ENCODE results near the gene UNC5C. TPM values are rescaled to one million over a fixed set of nuclear protein-coding genes. Genes with fewer than 3 reads are reported as not detected.

The UNC5C gene
- total RNA-seq, 1 donor from 2014 or later = 76.7 TPM

DNA sequence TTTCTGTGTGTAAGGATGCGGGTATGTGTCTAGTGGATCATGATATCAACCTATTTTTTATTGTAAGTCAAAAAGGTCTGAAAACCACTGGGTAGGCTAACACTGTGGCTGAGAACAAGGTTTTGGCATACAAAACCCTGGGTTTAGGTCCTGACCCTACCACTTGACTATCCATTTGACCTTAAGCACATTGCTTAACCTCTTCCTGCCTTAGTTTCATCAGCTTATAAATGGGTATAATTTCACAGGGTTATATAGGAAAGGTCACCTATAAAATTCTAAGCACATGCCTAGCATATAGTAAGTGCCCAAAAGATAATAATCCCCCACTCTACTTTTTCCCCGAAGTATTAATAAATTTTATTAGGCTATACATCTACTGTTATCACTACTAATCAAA, 263.0 kb downstream of the UNC5C start:
- H3K4me1 Mint-ChIP-seq = peaks cover 63% of the 10 kb centered on the region
- H3K9me3 Mint-ChIP-seq = peaks cover 11% of the 10 kb centered on the region
- H3K36me3 Mint-ChIP-seq = peaks cover 14% of the 10 kb centered on the region
- TF ChIP-seq, protein P1, sequence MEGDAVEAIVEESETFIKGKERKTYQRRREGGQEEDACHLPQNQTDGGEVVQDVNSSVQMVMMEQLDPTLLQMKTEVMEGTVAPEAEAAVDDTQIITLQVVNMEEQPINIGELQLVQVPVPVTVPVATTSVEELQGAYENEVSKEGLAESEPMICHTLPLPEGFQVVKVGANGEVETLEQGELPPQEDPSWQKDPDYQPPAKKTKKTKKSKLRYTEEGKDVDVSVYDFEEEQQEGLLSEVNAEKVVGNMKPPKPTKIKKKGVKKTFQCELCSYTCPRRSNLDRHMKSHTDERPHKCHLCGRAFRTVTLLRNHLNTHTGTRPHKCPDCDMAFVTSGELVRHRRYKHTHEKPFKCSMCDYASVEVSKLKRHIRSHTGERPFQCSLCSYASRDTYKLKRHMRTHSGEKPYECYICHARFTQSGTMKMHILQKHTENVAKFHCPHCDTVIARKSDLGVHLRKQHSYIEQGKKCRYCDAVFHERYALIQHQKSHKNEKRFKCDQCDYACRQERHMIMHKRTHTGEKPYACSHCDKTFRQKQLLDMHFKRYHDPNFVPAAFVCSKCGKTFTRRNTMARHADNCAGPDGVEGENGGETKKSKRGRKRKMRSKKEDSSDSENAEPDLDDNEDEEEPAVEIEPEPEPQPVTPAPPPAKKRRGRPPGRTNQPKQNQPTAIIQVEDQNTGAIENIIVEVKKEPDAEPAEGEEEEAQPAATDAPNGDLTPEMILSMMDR (IDR thresholded peaks at IDR 0.05; ENCODE audit: unreplicated experiment) = no peak
- DNase-seq (ENCODE audit: low spot score in 2 of 2, unreplicated experiment in 2 of 2) = no peak
- H3K27ac Mint-ChIP-seq = no peak overlapping the region
- no peaks in the 10 kb centered on the region for H3K27me3 Mint-ChIP-seq (ENCODE audit: low read depth)
- H3K4me3 Mint-ChIP-seq = no peak overlapping the region

DNA sequence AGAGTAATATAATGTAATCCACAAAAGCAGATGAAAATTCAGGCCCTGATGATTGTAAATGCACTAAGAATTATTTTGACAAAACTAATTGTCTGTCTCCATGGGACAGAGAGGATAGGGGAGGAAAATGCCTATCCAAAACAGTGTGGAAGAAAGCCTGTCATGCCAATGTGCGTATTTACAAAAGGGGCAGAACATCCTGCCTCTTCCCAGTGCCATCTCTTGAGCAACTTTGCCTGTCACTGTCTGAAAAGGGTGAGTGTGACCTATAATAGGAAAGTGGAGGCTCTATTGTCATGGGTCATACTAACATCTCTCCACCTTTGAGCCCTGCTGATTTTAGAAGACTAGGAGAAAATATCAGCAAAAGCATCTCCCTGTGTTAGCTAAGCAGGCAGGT, 264.1 kb downstream of the UNC5C start:
- H3K9me3 Mint-ChIP-seq = peaks cover 13% of the 10 kb centered on the region
- peaks cover 17% of the 10 kb centered on the region for H3K36me3 Mint-ChIP-seq
- H3K4me3 Mint-ChIP-seq = no peak overlapping the region
- H3K4me1 Mint-ChIP-seq = peaks cover 59% of the 10 kb centered on the region
- peak overlapping the region; percentile 59 for H3K27ac Mint-ChIP-seq
- H3K27me3 Mint-ChIP-seq (ENCODE audit: low read depth) = no peaks in the 10 kb centered on the region
- no peak for DNase-seq (ENCODE audit: low spot score in 2 of 2, unreplicated experiment in 2 of 2)
- TF ChIP-seq, protein P1 (IDR thresholded peaks at IDR 0.05; ENCODE audit: unreplicated experiment) = no peak

DNA sequence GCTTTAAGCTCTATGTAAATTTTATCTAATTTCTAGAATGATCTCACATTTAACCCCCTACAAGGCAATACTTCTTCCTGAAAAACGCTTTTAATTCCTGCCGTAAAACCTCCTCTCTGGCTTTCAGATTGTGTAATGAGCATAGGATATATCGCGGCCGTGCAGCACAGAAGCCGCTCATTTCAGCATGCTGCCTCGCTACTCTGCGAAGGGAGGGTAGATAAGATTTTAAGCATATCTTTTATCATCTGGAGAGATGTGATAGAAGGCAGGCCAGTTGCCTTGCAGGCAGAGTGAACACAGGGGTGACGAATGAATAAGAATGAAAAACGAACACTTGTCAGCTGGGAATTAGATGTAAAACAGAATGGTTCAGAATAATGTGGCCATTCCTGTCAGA, 265.5 kb downstream of the UNC5C start:
- peak overlapping the region; percentile 18 for H3K4me3 Mint-ChIP-seq
- peaks cover 11% of the 10 kb centered on the region for H3K36me3 Mint-ChIP-seq
- H3K27ac Mint-ChIP-seq = peak overlapping the region; percentile 77
- H3K9me3 Mint-ChIP-seq = peaks cover 8% of the 10 kb centered on the region
- TF ChIP-seq, protein P1 (IDR thresholded peaks at IDR 0.05; ENCODE audit: unreplicated experiment) = no peak
- H3K27me3 Mint-ChIP-seq (ENCODE audit: low read depth) = no peaks in the 10 kb centered on the region
- DNase-seq (ENCODE audit: low spot score in 2 of 2, unreplicated experiment in 2 of 2) = no peak
- H3K4me1 Mint-ChIP-seq = peaks cover 54% of the 10 kb centered on the region

DNA sequence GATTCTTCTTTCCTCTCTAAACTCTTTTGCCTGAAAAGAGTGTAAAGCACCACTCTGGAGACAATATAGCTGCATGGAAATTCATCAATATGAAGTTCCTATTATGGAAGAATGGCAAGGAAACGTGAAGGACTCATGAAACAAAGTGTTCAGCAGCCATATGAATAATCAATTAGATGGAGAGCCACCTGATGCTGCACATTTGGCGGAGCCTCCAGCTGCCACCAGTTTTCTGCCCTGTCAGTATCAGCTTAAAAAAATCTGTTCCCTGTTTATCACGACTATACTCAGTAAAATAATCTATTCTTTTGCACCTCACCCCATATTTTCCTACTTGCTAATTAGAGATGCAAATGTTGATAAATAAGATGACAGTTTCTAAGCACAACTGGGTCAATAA, 276.0 kb downstream of the UNC5C start:
- Mint-ChIP-seq H3K27ac (peak overlapping the region; percentile 47), H3K27me3 (ENCODE audit: low read depth) (no peaks in the 10 kb centered on the region), H3K9me3 (no peaks in the 10 kb centered on the region), H3K4me3 (no peak overlapping the region), H3K4me1 (peaks cover 66% of the 10 kb centered on the region), H3K36me3 (peaks cover 12% of the 10 kb centered on the region)
- TF ChIP-seq, protein P1 (IDR thresholded peaks at IDR 0.05; ENCODE audit: unreplicated experiment) = no peak
- DNase-seq (ENCODE audit: low spot score in 2 of 2, unreplicated experiment in 2 of 2) = no peak

DNA sequence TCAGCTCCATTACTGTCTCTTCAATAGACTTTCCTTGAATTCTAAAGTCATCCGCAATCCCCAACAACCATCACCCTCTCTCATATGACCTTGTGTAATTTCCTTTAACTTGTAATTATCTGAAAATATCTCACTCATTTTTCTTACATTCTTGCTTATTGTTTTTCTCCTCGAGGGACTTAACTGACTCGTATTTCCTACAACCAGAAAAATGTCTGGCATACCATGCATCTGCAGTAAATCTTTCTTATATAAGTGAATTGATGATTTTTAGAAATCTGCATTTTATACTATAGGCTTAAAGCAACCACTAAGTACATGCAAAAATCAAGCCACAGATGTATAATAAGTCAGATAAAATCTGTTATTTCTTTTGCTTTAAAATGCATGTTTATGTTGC, 276.7 kb downstream of the UNC5C start:
- Mint-ChIP-seq H3K27me3 (ENCODE audit: low read depth) (no peaks in the 10 kb centered on the region), H3K27ac (peak overlapping the region; percentile 72), H3K36me3 (peaks cover 12% of the 10 kb centered on the region), H3K4me1 (peaks cover 66% of the 10 kb centered on the region), H3K4me3 (no peak overlapping the region), H3K9me3 (no peaks in the 10 kb centered on the region)
- no peak for DNase-seq (ENCODE audit: low spot score in 2 of 2, unreplicated experiment in 2 of 2)
- TF ChIP-seq, protein P1 (IDR thresholded peaks at IDR 0.05; ENCODE audit: unreplicated experiment) = no peak
